HCT116 (cell line): ENCODE results near the gene ERLIN1. TPM values are rescaled to one million over a fixed set of nuclear protein-coding genes. Genes with fewer than 3 reads are reported as not detected.

Experiments used
- ATAC-seq: fragments of 200-7000 bp; cut with Tn5 transposase; 2 replicates; pipeline ENCODE4 v1.9.1; 2020; ENCODE audit warnings: mild to moderate bottlenecking, moderate library complexity
- BruUV-seq: library from RNA; stranded (reverse); fragments of 400-500 nt; replicated peaks from 2 replicates; lab custom pipeline; 2021; lab: Mats Ljungman, UMichigan
- CTCF ChIA-PET: fragments of 300-600 bp; sonication (Branson Sonifier 250); formaldehyde crosslinking; loops from one replicate; lab custom pipeline; 2021; ENCODE audit warnings: antibody characterized with exemption; lab: Charles Lee
- POLR2A ChIA-PET: fragments of 300-600, 350-600 bp; sonication (Branson Sonifier 250); formaldehyde crosslinking; loops from one replicate; lab custom pipeline; 2021; ENCODE audit warnings: antibody characterized with exemption; lab: Charles Lee
- RAD21 ChIA-PET, 2 experiments: fragments of 300-600 bp; sonication (Branson Sonifier 250); formaldehyde crosslinking; loops; one replicate each; lab custom pipeline; 2023; ENCODE audit warnings: low total read pairs in 2 of 2; ENCODE audit not compliant: uncharacterized antibody in 2 of 2, unreplicated experiment in 2 of 2, low non-redundant PET in 1 of 2; lab: Charles Lee
- DNase-seq: peaks from one replicate; pipeline ENCODE4 v3.0.0-alpha.2; 2010; ENCODE audit warnings: low read depth, low spot score
- H2AFZ ChIP-seq: fragments of 200-600 bp; shearing (Covaris generic), sonication (generic); 2 replicates; pipeline ENCODE4 v1.6.1; 2017; ENCODE audit warnings: low read depth, mixed run types, mixed read lengths, antibody characterized with exemption, low read length; ENCODE audit not compliant: poor library complexity, severe bottlenecking
- H3K27ac ChIP-seq: 2 replicates; pipeline ENCODE4 v1.5.1; 2012; ENCODE audit warnings: low read depth, low read length
- H3K27me3 ChIP-seq: fragments of 200-600 bp; sonication (generic); 2 replicates; pipeline ENCODE4 v1.6.1; 2016; ENCODE audit warnings: mixed run types, low read length, mixed read lengths; ENCODE audit not compliant: insufficient read depth
- H3K36me3 ChIP-seq, 2 experiments: fragments of 200-500 bp in 1 of 2; fragments of 200-600 bp in 1 of 2; sonication (Bioruptor generic) in 1 of 2; sonication (generic) in 1 of 2; 2 replicates each; pipeline versions ENCODE4 v1.5.1 to v1.6.1; 2014 to 2016; ENCODE audit warnings: low read length in 2 of 2, inconsistent platforms in 1 of 2, mixed read lengths in 1 of 2, mixed run types in 1 of 2; ENCODE audit not compliant: insufficient read depth in 2 of 2, control insufficient read depth in 1 of 2
- H3K4me1 ChIP-seq, 2 experiments: fragments of 200-600 bp in 1 of 2; sonication (generic) in 1 of 2; 2 replicates each; pipeline versions ENCODE4 v1.5.1 to v1.6.1; 2012 to 2017; ENCODE audit warnings: low read length in 2 of 2, inconsistent platforms in 1 of 2, mild to moderate bottlenecking in 1 of 2, mixed read lengths in 1 of 2, mixed run types in 1 of 2, moderate library complexity in 1 of 2; ENCODE audit not compliant: insufficient read depth in 2 of 2, control insufficient read depth in 1 of 2
- H3K4me2 ChIP-seq: fragments of 200-600 bp; sonication (generic); 2 replicates; pipeline ENCODE4 v1.6.1; 2017; ENCODE audit warnings: mixed run types, low read length, mixed read lengths
- H3K4me3 ChIP-seq, 2 experiments: fragments of 200-600 bp in 1 of 2; sonication (generic) in 1 of 2; replicated peaks in 1 of 2; 2 replicates each; pipeline ENCODE4 v1.5.1; 2011 to 2016; ENCODE audit warnings: low read length in 2 of 2, control low read depth in 1 of 2, low read depth in 1 of 2, mild to moderate bottlenecking in 1 of 2, mixed read lengths in 1 of 2, mixed run types in 1 of 2
- H3K79me2 ChIP-seq: fragments of 200-600 bp; sonication (generic); 2 replicates; pipeline ENCODE4 v1.6.1; 2017; ENCODE audit warnings: mild to moderate bottlenecking, mixed run types, low read length, moderate library complexity, mixed read lengths; ENCODE audit not compliant: insufficient read depth
- H3K9ac ChIP-seq: fragments of 200-600 bp; sonication (generic); 2 replicates; pipeline ENCODE4 v1.6.1; 2016; ENCODE audit warnings: low read length, mixed read lengths
- H3K9me2 ChIP-seq: fragments of 200-600 bp; sonication (generic), shearing (Covaris generic); 2 replicates; pipeline ENCODE4 v1.6.1; 2017; ENCODE audit warnings: mixed run types, mild to moderate bottlenecking, moderate library complexity; ENCODE audit not compliant: insufficient read depth
- H3K9me3 ChIP-seq, 2 experiments: fragments of 200-500 bp in 1 of 2; fragments of 200-600 bp in 1 of 2; sonication (Bioruptor generic) in 1 of 2; sonication (generic) in 1 of 2; 2 replicates each; pipeline ENCODE4 v1.6.1; 2014 to 2017; ENCODE audit warnings: low read length in 2 of 2, mixed read lengths in 2 of 2, inconsistent platforms in 1 of 2, low read depth in 1 of 2, mild to moderate bottlenecking in 1 of 2, mixed run types in 1 of 2, moderate library complexity in 1 of 2; ENCODE audit not compliant: control insufficient read depth in 1 of 2, insufficient read depth in 1 of 2
- H4K20me1 ChIP-seq: fragments of 200-600 bp; sonication (generic), shearing (Covaris generic); 2 replicates; pipeline ENCODE4 v1.6.1; 2017; ENCODE audit warnings: mixed run types, mild to moderate bottlenecking, moderate library complexity; ENCODE audit not compliant: insufficient read depth
- EZH2 ChIP-seq: fragments of 200-600 bp; sonication (generic); IDR thresholded peaks from 2 replicates; pipeline ENCODE4 v1.6.1; 2017; ENCODE audit warnings: antibody characterized with exemption, mixed run types
- MAX ChIP-seq: IDR thresholded peaks from 2 replicates; pipeline ENCODE4 v1.6.1; 2012
- POLR2AphosphoS5 ChIP-seq: IDR thresholded peaks from 2 replicates; pipeline ENCODE4 v1.6.1; 2011; ENCODE audit warnings: mild to moderate bottlenecking, low read depth, low read length, moderate library complexity
- RAD21 ChIP-seq: IDR thresholded peaks from 2 replicates; pipeline ENCODE4 v1.6.1; 2012; ENCODE audit warnings: low read depth, mild to moderate bottlenecking
- ZNF274 ChIP-seq: fragments of 200-500 bp; sonication (Bioruptor generic); IDR thresholded peaks from 2 replicates; pipeline ENCODE4 v1.6.1; 2014; ENCODE audit warnings: mild to moderate bottlenecking, low read depth, low read length, inconsistent platforms
- intact Hi-C: fragments of 100-400 bp; cut with micrococcal nuclease; formaldehyde crosslinking; loops from 2 replicates; pipeline ENCODE4 v1.10.0; 2022
- total RNA-seq: library from RNA; stranded (reverse); gene quantifications from one replicate; pipeline ENCODE4 v1.2.1, GENCODE V29; 2021; ENCODE audit not compliant: unreplicated experiment

Gene ERLIN1
- total RNA-seq, 1 experiment from 2014 or later: 64.5 TPM

GRCh38 chr10:100119726-100120125, 66.1 kb downstream of the ERLIN1 start:
- TF ChIP-seq ZNF274 (no peak), MAX (no peak), EZH2 (no peak)
- no peak overlapping the region for H3K27ac ChIP-seq
- no peak overlapping the region for H3K4me2 ChIP-seq
- DNase-seq (no peak), ATAC-seq (no peak)
- H3K27me3 ChIP-seq: no peaks in the 10 kb centered on the region
- H3K4me3 ChIP-seq: no peak overlapping the region
- H3K36me3 ChIP-seq: no peaks in the 10 kb centered on the region
- POLR2A ChIA-PET: no interaction called here
- RAD21 ChIA-PET: no interaction called here
- no peaks in the 10 kb centered on the region for H3K9me3 ChIP-seq
- CTCF ChIA-PET: no interaction called here
- intact Hi-C loops: no loop called here
- no peaks in the 10 kb centered on the region for H4K20me1 ChIP-seq
- no peak overlapping the region for H2AFZ ChIP-seq
- BruUV-seq: no TSS peak
- no peaks in the 10 kb centered on the region for H3K79me2 ChIP-seq
- no peak overlapping the region for H3K9ac ChIP-seq
- no peaks in the 10 kb centered on the region for H3K4me1 ChIP-seq
- no peaks in the 10 kb centered on the region for H3K9me2 ChIP-seq

- Histone ChIP-seq H3K36me3 (no peaks in the 10 kb centered on the region), H3K9me3 (no peaks in the 10 kb centered on the region), H4K20me1 (no peaks in the 10 kb centered on the region), H2AFZ (no peak overlapping the region), H3K27ac (no peak overlapping the region), H3K9ac (no peak overlapping the region), H3K9me2 (no peaks in the 10 kb centered on the region), H3K27me3 (no peaks in the 10 kb centered on the region), H3K4me3 (no peak overlapping the region), H3K4me1 (peaks cover 7 to 11% of the 10 kb centered on the region in 2 experiments; a peak in 3 of 4 replicates), H3K4me2 (no peak overlapping the region), H3K79me2 (no peaks in the 10 kb centered on the region)
- POLR2A ChIA-PET: no interaction called here
- ATAC-seq: no peak
- CTCF ChIA-PET: no interaction called here
- intact Hi-C loops: no loop called here
- BruUV-seq: no TSS peak
- TF ChIP-seq POLR2AphosphoS5: no peak
- TF ChIP-seq RAD21: no peak
- DNase-seq: no peak
- RAD21 ChIA-PET: no interaction called here
Measured at GRCh38 chr10:100114976-100115770, 70.7 kb downstream of the ERLIN1 start.
